HEK293 (cell line): ENCODE measurements around the gene ICAM5.

Source experiments
- CTCF ChIP-seq: fragments of 450-650 bp; formaldehyde crosslinking; IDR thresholded peaks from 2 replicates; pipeline ENCODE4 v1.5.1; 2016; ENCODE audit warnings: missing biosample characterization, missing genetic modification characterization
- GLI4 ChIP-seq: fragments of 450-650 bp; formaldehyde crosslinking; IDR thresholded peaks from 2 replicates; pipeline ENCODE4 v1.5.1; 2016; ENCODE audit warnings: missing biosample characterization, missing genetic modification characterization
- GLIS2 ChIP-seq: fragments of 450-650 bp; formaldehyde crosslinking; IDR thresholded peaks from 2 replicates; pipeline ENCODE4 v1.5.1; 2016; ENCODE audit warnings: missing biosample characterization, missing genetic modification characterization
- IKZF3 ChIP-seq: fragments of 450-650 bp; IDR thresholded peaks from 2 replicates; pipeline ENCODE4 v1.5.0; 2018; ENCODE audit warnings: missing biosample characterization, mild to moderate bottlenecking, missing genetic modification characterization, moderate library complexity
- KLF7 ChIP-seq: fragments of 450-650 bp; formaldehyde crosslinking; IDR thresholded peaks from 2 replicates; pipeline ENCODE4 v1.5.1; 2016; ENCODE audit warnings: missing biosample characterization, missing genetic modification characterization, borderline replicate concordance
- PRDM10 ChIP-seq: fragments of 450-650 bp; formaldehyde crosslinking; IDR thresholded peaks from 2 replicates; pipeline ENCODE4 v1.5.1; 2016; ENCODE audit warnings: missing biosample characterization, missing genetic modification characterization
- RBAK ChIP-seq: fragments of 450-650 bp; formaldehyde crosslinking; IDR thresholded peaks from 2 replicates; pipeline ENCODE4 v1.5.1; 2016; ENCODE audit warnings: missing biosample characterization, missing genetic modification characterization
- SCRT1 ChIP-seq: fragments of 450-650 bp; formaldehyde crosslinking; IDR thresholded peaks from 2 replicates; pipeline ENCODE4 v1.5.1; 2016; ENCODE audit warnings: missing biosample characterization, missing genetic modification characterization, borderline replicate concordance
- ZEB2 ChIP-seq: fragments of 450-650 bp; formaldehyde crosslinking; IDR thresholded peaks from 2 replicates; pipeline ENCODE4 v1.5.1; 2016; ENCODE audit warnings: missing biosample characterization, missing genetic modification characterization
- ZFP41 ChIP-seq: fragments of 450-650 bp; formaldehyde crosslinking; IDR thresholded peaks from 2 replicates; pipeline ENCODE4 v1.5.1; 2016; ENCODE audit warnings: missing biosample characterization, missing genetic modification characterization, borderline replicate concordance
- ZNF169 ChIP-seq: fragments of 450-650 bp; formaldehyde crosslinking; IDR thresholded peaks from 2 replicates; pipeline ENCODE4 v1.5.1; 2016; ENCODE audit warnings: missing biosample characterization, missing genetic modification characterization
- ZNF18 ChIP-seq: fragments of 450-650 bp; formaldehyde crosslinking; IDR thresholded peaks from 2 replicates; pipeline ENCODE4 v1.5.1; 2016; ENCODE audit warnings: missing biosample characterization, missing genetic modification characterization
- ZNF211 ChIP-seq: fragments of 450-650 bp; formaldehyde crosslinking; IDR thresholded peaks from 2 replicates; pipeline ENCODE4 v1.5.1; 2016; ENCODE audit warnings: low read depth, missing biosample characterization, missing genetic modification characterization
- ZNF324 ChIP-seq: fragments of 450-650 bp; formaldehyde crosslinking; IDR thresholded peaks from 2 replicates; pipeline ENCODE4 v1.5.1; 2016; ENCODE audit warnings: missing biosample characterization, missing genetic modification characterization
- ZNF37A ChIP-seq: fragments of 450-650 bp; IDR thresholded peaks from 2 replicates; pipeline ENCODE4 v1.5.1; 2018; ENCODE audit warnings: missing biosample characterization, missing genetic modification characterization
- ZNF391 ChIP-seq: fragments of 450-650 bp; formaldehyde crosslinking; IDR thresholded peaks from 2 replicates; pipeline ENCODE4 v1.5.1; 2016; ENCODE audit warnings: low read depth, missing biosample characterization, missing genetic modification characterization, borderline replicate concordance
- ZNF501 ChIP-seq: fragments of 450-650 bp; formaldehyde crosslinking; IDR thresholded peaks from 2 replicates; pipeline ENCODE4 v1.5.1; 2016; ENCODE audit warnings: missing biosample characterization, missing genetic modification characterization
- ZNF510 ChIP-seq: fragments of 450-650 bp; formaldehyde crosslinking; IDR thresholded peaks from 2 replicates; pipeline ENCODE4 v1.5.1; 2018; ENCODE audit warnings: mild to moderate bottlenecking, missing genetic modification characterization, missing biosample characterization; ENCODE audit not compliant: insufficient replicate concordance
- ZNF518A ChIP-seq: fragments of 450-650 bp; formaldehyde crosslinking; conservative IDR thresholded peaks from 2 replicates; pipeline ENCODE4 v1.5.1; 2016; ENCODE audit warnings: low read depth, missing biosample characterization, missing genetic modification characterization
- ZNF530 ChIP-seq: fragments of 450-650 bp; formaldehyde crosslinking; IDR thresholded peaks from 2 replicates; pipeline ENCODE4 v1.5.1; 2016; ENCODE audit warnings: low read depth, missing biosample characterization, missing genetic modification characterization
- ZNF580 ChIP-seq: fragments of 450-650 bp; formaldehyde crosslinking; IDR thresholded peaks from 2 replicates; pipeline ENCODE4 v1.5.1; 2016; ENCODE audit warnings: missing biosample characterization, missing genetic modification characterization
- ZNF624 ChIP-seq: fragments of 450-650 bp; formaldehyde crosslinking; IDR thresholded peaks from 2 replicates; pipeline ENCODE4 v1.5.1; 2017; ENCODE audit warnings: missing biosample characterization, missing genetic modification characterization
- ZNF626 ChIP-seq: fragments of 450-650 bp; sonication (Bioruptor Pico); formaldehyde crosslinking; IDR thresholded peaks from 2 replicates; pipeline ENCODE4 v1.5.1; 2018; ENCODE audit warnings: missing biosample characterization, missing genetic modification characterization, inconsistent platforms
- ZNF660 ChIP-seq: fragments of 450-650 bp; IDR thresholded peaks from 2 replicates; pipeline ENCODE4 v1.5.1; 2018; ENCODE audit warnings: missing biosample characterization, mild to moderate bottlenecking, missing genetic modification characterization
- ZNF776 ChIP-seq: fragments of 450-650 bp; formaldehyde crosslinking; IDR thresholded peaks from 2 replicates; pipeline ENCODE4 v1.5.0; 2017; ENCODE audit warnings: missing biosample characterization, missing genetic modification characterization, borderline replicate concordance
- ZNF837 ChIP-seq: fragments of 450-650 bp; formaldehyde crosslinking; IDR thresholded peaks from 2 replicates; pipeline ENCODE4 v1.5.1; 2016; ENCODE audit warnings: missing biosample characterization, missing genetic modification characterization

Gene ICAM5

GRCh38 chr19:10269333-10270179 lies 20.2 kb upstream of the ICAM5 start (continued):
- TF ChIP-seq PRDM10 (tag by site-specific recombination) (0 out of 2 replicates have a peak, but pooled peaks have one; percentile 29), CTCF (tag by site-specific recombination) (peak; percentile 93), RBAK (tag by site-specific recombination) (no peak), ZNF580 (tag by site-specific recombination) (0 out of 2 replicates have a peak, but pooled peaks have one; percentile 71), ZEB2 (0 out of 2 replicates have a peak, but pooled peaks have one; percentile 22), ZNF169 (tag by site-specific recombination) (no peak), ZNF624 (tag by site-specific recombination) (no peak), GLI4 (tag by site-specific recombination) (no peak), ZNF776 (no peak), IKZF3 (peak; percentile 91), ZNF837 (no peak), GLIS2 (tag by site-specific recombination) (no peak), ZFP41 (no peak), ZNF626 (tag by site-specific recombination) (no peak), ZNF211 (tag by site-specific recombination) (no peak), ZNF660 (tag by site-specific recombination) (peak; percentile 84), ZNF18 (tag by site-specific recombination) (no peak), ZNF510 (tag by site-specific recombination) (no peak), SCRT1 (tag by site-specific recombination) (peak; percentile 66; the same call in 1 of the 2 replicates), ZNF530 (tag by site-specific recombination) (no peak), ZNF501 (tag by site-specific recombination) (0 out of 2 replicates have a peak, but pooled peaks have one; percentile 26), ZNF37A (no peak), ZNF518A (tag by site-specific recombination) (no peak), ZNF324 (no peak), KLF7 (tag by site-specific recombination) (no peak), ZNF391 (tag by site-specific recombination) (peak; percentile 71; the same call in 1 of the 2 replicates)
